IMR-90 (cell line): ENCODE results near the gene DENND1A.

ENCODE experiments used
- BHLHE40 ChIP-seq: fragments of 150-350 bp; IDR thresholded peaks from 2 replicates; pipeline ENCODE4 v1.6.1; 2016; ENCODE audit warnings: mild to moderate bottlenecking, low read depth, low read length
- CEBPB ChIP-seq: IDR thresholded peaks from 2 replicates; pipeline ENCODE4 v1.6.1; 2012; ENCODE audit warnings: low read depth, low read length, improper control_type of control experiment
- CTCF ChIP-seq: conservative IDR thresholded peaks from 2 replicates; pipeline ENCODE4 v1.5.1; 2012; ENCODE audit warnings: mild to moderate bottlenecking, low read depth, low read length, improper control_type of control experiment
- ELK1 ChIP-seq: fragments of 150-350 bp; IDR thresholded peaks from 2 replicates; pipeline ENCODE4 v1.6.1; 2016; ENCODE audit warnings: low read depth, mild to moderate bottlenecking, low read length, moderate library complexity, borderline replicate concordance
- FOS ChIP-seq: fragments of 150-350 bp; IDR thresholded peaks from 2 replicates; pipeline ENCODE4 v1.6.1; 2016; ENCODE audit warnings: low read depth, low read length
- MAZ ChIP-seq: IDR thresholded peaks from 2 replicates; pipeline ENCODE4 v1.6.1; 2012; ENCODE audit warnings: low read depth, mild to moderate bottlenecking, low read length, improper control_type of control experiment, moderate library complexity, borderline replicate concordance
- NFE2L2 ChIP-seq: fragments of 150-350 bp; IDR thresholded peaks from 2 replicates; pipeline ENCODE4 v1.6.1; 2016; ENCODE audit warnings: low read depth, mild to moderate bottlenecking, low read length
- POLR2A ChIP-seq: IDR thresholded peaks from 2 replicates; pipeline ENCODE4 v1.6.1; 2012; ENCODE audit warnings: mild to moderate bottlenecking, low read depth, low read length
- RAD21 ChIP-seq: IDR thresholded peaks from 2 replicates; pipeline ENCODE4 v1.6.1; 2012; ENCODE audit warnings: low read length, improper control_type of control experiment
- RCOR1 ChIP-seq: IDR thresholded peaks from 2 replicates; pipeline ENCODE4 v1.6.1; 2012; ENCODE audit warnings: mild to moderate bottlenecking, low read length, improper control_type of control experiment; ENCODE audit not compliant: insufficient replicate concordance
- RFX5 ChIP-seq: IDR thresholded peaks from 2 replicates; pipeline ENCODE4 v1.8.0; 2012; ENCODE audit warnings: low read depth, mild to moderate bottlenecking, low read length, moderate library complexity
- SMC3 ChIP-seq: fragments of 150-350 bp; IDR thresholded peaks from 2 replicates; pipeline ENCODE4 v1.6.1; 2016; ENCODE audit warnings: low read depth, mild to moderate bottlenecking, antibody characterized with exemption, low read length, moderate library complexity
- USF2 ChIP-seq: fragments of 150-350 bp; IDR thresholded peaks from 2 replicates; pipeline ENCODE4 v1.6.1; 2017; ENCODE audit warnings: mild to moderate bottlenecking, antibody characterized with exemption, low read length, low read depth

- no peak for TF ChIP-seq CTCF
- no peak for TF ChIP-seq USF2
- TF ChIP-seq POLR2A = no peak
- TF ChIP-seq BHLHE40 = no peak
- no peak for TF ChIP-seq ELK1
- no peak for TF ChIP-seq MAZ
- TF ChIP-seq RFX5 = no peak
- TF ChIP-seq SMC3 = no peak
- TF ChIP-seq CEBPB = no peak
- no peak for TF ChIP-seq RAD21
- no peak for TF ChIP-seq NFE2L2
- no peak for TF ChIP-seq FOS
- no peak for TF ChIP-seq RCOR1
These were observed 418.3 kb downstream of the DENND1A start for GRCh38 chr9:123511326-123512277.
